GM19193 (cell line): ENCODE data around the gene FBXO17.

Source experiments
- POLR2A ChIP-seq: IDR thresholded peaks from 4 replicates; pipeline ENCODE4 v1.6.1; 2011; ENCODE audit not compliant: insufficient read depth, insufficient read length; ENCODE audit errors: extremely low read depth

Gene FBXO17

GRCh38 chr19:38975214-38975860, at the start of gene FBXO17:
Gene FBXO17, minus strand, starts transcription at chr19:38975742. Its CDS starts 25,423 bp downstream, at chr19:38950319.
- TF ChIP-seq POLR2A, result no peak

- no peak for TF ChIP-seq POLR2A
Observed at GRCh38 chr19:39024875-39025641, 49.5 kb upstream of the FBXO17 start.

- TF ChIP-seq POLR2A, result no peak
Observed at GRCh38 chr19:39021063-39021462, 45.5 kb upstream of the FBXO17 start.

GRCh38 chr19:39017646-39018045, 42.1 kb upstream of the FBXO17 start:
- no peak for TF ChIP-seq POLR2A

GRCh38 chr19:39017026-39017425, 41.5 kb upstream of the FBXO17 start:
- no peak for TF ChIP-seq POLR2A

GRCh38 chr19:39014037-39014436, 38.5 kb upstream of the FBXO17 start:
- no peak for TF ChIP-seq POLR2A

GRCh38 chr19:39009001-39009400, 33.5 kb upstream of the FBXO17 start:
- TF ChIP-seq POLR2A, result no peak

- TF ChIP-seq POLR2A, result no peak
Observed at GRCh38 chr19:39008137-39008536, 32.6 kb upstream of the FBXO17 start.

- no peak for TF ChIP-seq POLR2A
Observed at GRCh38 chr19:39007096-39007495, 31.6 kb upstream of the FBXO17 start.

GRCh38 chr19:39004403-39004802, 28.9 kb upstream of the FBXO17 start:
- no peak for TF ChIP-seq POLR2A

- TF ChIP-seq POLR2A, result no peak
Observed at GRCh38 chr19:39003796-39004195, 28.3 kb upstream of the FBXO17 start.

- no peak for TF ChIP-seq POLR2A
Observed at GRCh38 chr19:39003188-39003587, 27.6 kb upstream of the FBXO17 start.

- TF ChIP-seq POLR2A, result no peak
Observed at GRCh38 chr19:39001041-39001440, 25.5 kb upstream of the FBXO17 start.

GRCh38 chr19:38993271-38993670, 17.7 kb upstream of the FBXO17 start:
- TF ChIP-seq POLR2A, result no peak

GRCh38 chr19:38990949-38991697, 15.6 kb upstream of the FBXO17 start:
- TF ChIP-seq POLR2A, result no peak
